DND-41 (cell line): ENCODE data around the gene COPE.

Source experiments
- ATAC-seq: fragments of 200-7000 bp; cut with Tn5 transposase; 3 replicates; pipeline ENCODE4 v1.9.1; 2021; ENCODE audit warnings: low read depth; ENCODE audit not compliant: insufficient read depth
- DNase-seq: peaks from one replicate; pipeline ENCODE4 v3.0.0-alpha.2; 2020
- H2AFZ ChIP-seq: 2 replicates; pipeline ENCODE4 v1.6.0; 2012; ENCODE audit warnings: low read depth, low read length
- H3K27ac ChIP-seq: 2 replicates; pipeline ENCODE4 v1.5.1; 2012; ENCODE audit warnings: low read length, inconsistent platforms
- H3K27me3 ChIP-seq: fragments of 200-600 bp; sonication (generic); 2 replicates; pipeline ENCODE4 v1.6.0; 2012; ENCODE audit warnings: low read length, mild to moderate bottlenecking, inconsistent platforms; ENCODE audit not compliant: insufficient read depth, poor library complexity
- H3K36me3 ChIP-seq: 2 replicates; pipeline ENCODE4 v1.5.1; 2012; ENCODE audit warnings: low read length, inconsistent platforms; ENCODE audit not compliant: insufficient read depth
- H3K4me1 ChIP-seq: 2 replicates; pipeline ENCODE4 v1.5.1; 2012; ENCODE audit warnings: mild to moderate bottlenecking, low read length; ENCODE audit not compliant: insufficient read depth
- H3K4me2 ChIP-seq: 2 replicates; pipeline ENCODE4 v1.6.0; 2012; ENCODE audit warnings: mild to moderate bottlenecking, moderate library complexity, low read length, inconsistent platforms; ENCODE audit not compliant: insufficient read depth
- H3K4me3 ChIP-seq, 2 experiments: fragments of 200-600 bp in 1 of 2; shearing (Covaris generic) in 1 of 2; 2 replicates each; pipeline ENCODE4 v1.5.1; 2012 to 2016; ENCODE audit warnings: inconsistent platforms in 2 of 2, low read length in 2 of 2, mild to moderate bottlenecking in 2 of 2, low read depth in 1 of 2, moderate library complexity in 1 of 2
- H3K79me2 ChIP-seq: 2 replicates; pipeline ENCODE4 v1.6.0; 2012; ENCODE audit warnings: low read length, inconsistent platforms; ENCODE audit not compliant: insufficient read depth
- H3K9ac ChIP-seq: 2 replicates; pipeline ENCODE4 v1.6.0; 2012; ENCODE audit warnings: low read depth, mild to moderate bottlenecking, inconsistent platforms, low read length, moderate library complexity
- H3K9me3 ChIP-seq: 2 replicates; pipeline ENCODE4 v1.5.1; 2012; ENCODE audit warnings: low read length, moderate library complexity, mild to moderate bottlenecking, inconsistent platforms; ENCODE audit not compliant: insufficient read depth, severe bottlenecking
- H4K20me1 ChIP-seq: 2 replicates; pipeline ENCODE4 v1.6.0; 2012; ENCODE audit warnings: low read length; ENCODE audit not compliant: insufficient read depth
- CTCF ChIP-seq: IDR thresholded peaks from 2 replicates; pipeline ENCODE4 v1.5.1; 2012; ENCODE audit warnings: borderline replicate concordance, low read length, moderate library complexity, mild to moderate bottlenecking; ENCODE audit not compliant: poor library complexity, severe bottlenecking; ENCODE audit errors: extremely low read depth
- EZH2 ChIP-seq: IDR thresholded peaks from 3 replicates; pipeline ENCODE4 v1.6.1; 2012; ENCODE audit warnings: borderline replicate concordance, low read depth, mild to moderate bottlenecking, moderate library complexity, low read length, inconsistent platforms; ENCODE audit not compliant: severe bottlenecking

Gene COPE

GRCh38 chr19:18850471-18851375, 68.5 kb downstream of the COPE start:
- H3K4me3 ChIP-seq, result no peak overlapping the region
- H3K36me3 ChIP-seq, result peaks cover 99% of the 10 kb centered on the region
- H3K9ac ChIP-seq, result no peak overlapping the region
- ATAC-seq (no peak), DNase-seq (no peak)
- TF ChIP-seq EZH2 (no peak), CTCF (no peak)
- H3K9me3 ChIP-seq, result no peaks in the 10 kb centered on the region
- H3K27ac ChIP-seq, result no peak overlapping the region
- no peak overlapping the region for H3K4me2 ChIP-seq
- H2AFZ ChIP-seq, result no peak overlapping the region
- peaks cover 89% of the 10 kb centered on the region for H4K20me1 ChIP-seq
- no peaks in the 10 kb centered on the region for H3K27me3 ChIP-seq
- no peaks in the 10 kb centered on the region for H3K4me1 ChIP-seq
- H3K79me2 ChIP-seq, result peaks cover 71% of the 10 kb centered on the region

- H4K20me1 ChIP-seq, result peaks cover 89% of the 10 kb centered on the region
These were observed 69.3 kb downstream of the COPE start for GRCh38 chr19:18849838-18850400.

More at GRCh38 chr19:18849838-18850400, 69.3 kb downstream of the COPE start:
- Histone ChIP-seq H3K79me2 (peaks cover 74% of the 10 kb centered on the region), H3K9ac (no peak overlapping the region), H2AFZ (no peak overlapping the region), H3K9me3 (no peaks in the 10 kb centered on the region), H3K27ac (no peak overlapping the region), H3K4me1 (no peaks in the 10 kb centered on the region), H3K27me3 (no peaks in the 10 kb centered on the region), H3K36me3 (peaks cover 99% of the 10 kb centered on the region), H3K4me3 (no peak overlapping the region), H3K4me2 (no peak overlapping the region)
- DNase-seq (no peak), ATAC-seq (no peak)
- TF ChIP-seq CTCF (no peak), EZH2 (no peak)
